HG02884 (cell line): Measurements from ENCODE around the gene CCDC15.
"Not testable (repeated sequence)": the region's sequence is repeated elsewhere in the genome, so short reads cannot be mapped to it uniquely, and the experiment has no call there.

ENCODE experiments used
- ATAC-seq: cut with Tn5 transposase; IDR thresholded peaks from one replicate; pipeline ENCODE4 v1.9.1; 2021; ENCODE audit warnings: mild to moderate bottlenecking, moderate library complexity; ENCODE audit not compliant: unreplicated experiment

CCDC15 gene

GRCh38 chr11:124938970-124939369, 15.0 kb upstream of the CCDC15 start:
- no peak for ATAC-seq

DNA sequence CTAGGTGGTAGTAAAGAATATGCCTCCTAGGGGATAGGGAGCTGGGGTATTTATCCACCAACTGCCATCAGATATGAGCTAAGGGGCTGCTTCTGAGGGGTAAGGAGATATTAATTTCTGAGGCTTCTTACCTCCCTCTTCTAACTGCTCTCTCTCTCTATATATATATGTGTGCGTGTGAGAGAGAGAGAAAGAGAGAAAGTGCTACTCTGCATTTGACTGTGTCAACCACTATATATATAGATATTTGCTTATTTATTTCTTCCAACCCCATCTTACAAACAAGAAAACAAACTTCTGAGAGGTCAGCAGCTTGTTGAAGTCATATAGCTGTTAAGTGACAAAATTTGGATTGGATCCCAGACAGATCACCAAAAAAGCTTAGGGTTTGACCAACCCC, 12.3 kb upstream of the CCDC15 start:
- peak; percentile 82 for ATAC-seq

DNA sequence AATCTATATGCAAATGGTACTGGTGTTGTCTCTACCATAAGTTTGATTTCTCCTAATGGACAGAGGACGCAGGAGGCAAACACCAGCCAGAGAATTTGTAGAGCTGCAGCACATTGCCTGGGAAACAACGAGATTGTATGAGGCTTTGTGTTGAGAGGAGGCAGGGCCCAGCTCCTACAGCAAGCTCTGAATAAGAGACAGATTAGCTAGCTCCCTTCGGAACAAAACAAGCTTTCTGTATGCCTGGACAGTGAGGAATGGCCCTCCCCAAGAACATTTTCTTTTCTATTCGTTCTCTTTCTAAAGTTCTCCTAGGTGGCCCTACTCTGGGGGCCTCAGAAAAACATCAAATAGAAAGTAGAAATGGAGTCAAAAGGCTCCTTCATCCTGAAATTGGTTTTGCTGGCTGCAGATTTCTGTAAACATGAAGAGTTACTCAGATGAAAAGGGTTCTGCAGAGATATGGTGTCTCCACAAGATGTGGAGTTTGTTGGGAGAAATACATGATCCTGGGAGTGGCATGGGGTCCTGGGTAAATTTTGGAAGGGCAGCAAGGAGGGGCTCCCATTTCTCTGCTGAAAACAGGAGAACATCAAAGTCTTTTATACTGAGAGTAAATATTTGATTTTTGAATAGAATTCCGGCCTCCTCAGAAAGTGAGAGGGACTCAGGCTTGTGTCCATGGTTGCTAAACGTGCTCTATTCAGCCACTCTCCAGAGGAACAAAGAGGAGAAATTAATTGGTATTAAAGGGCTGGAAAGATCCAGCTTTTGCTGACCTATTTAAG, 11.3 kb upstream of the CCDC15 start:
- ATAC-seq = no peak

DNA sequence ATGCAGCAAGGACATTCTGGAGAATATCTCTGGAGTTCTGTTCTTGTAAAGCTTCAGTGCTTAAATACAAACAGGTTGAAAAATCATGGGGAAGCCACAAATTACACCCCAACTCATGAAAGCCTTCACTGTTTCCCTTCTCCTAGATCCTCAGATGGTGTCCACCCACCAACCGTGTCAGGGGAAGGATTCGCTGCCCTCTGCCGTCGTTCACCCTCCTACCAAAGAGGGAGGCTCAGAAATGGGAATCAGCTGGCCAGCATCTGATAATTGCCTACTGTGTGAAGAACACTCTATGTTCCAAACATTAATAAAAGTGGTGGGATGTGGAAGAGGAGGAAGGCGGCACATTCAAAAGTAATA, 10.8 kb upstream of the CCDC15 start:
- ATAC-seq = no peak

GRCh38 chr11:124943741-124944140, 10.3 kb upstream of the CCDC15 start:
- no peak for ATAC-seq

DNA sequence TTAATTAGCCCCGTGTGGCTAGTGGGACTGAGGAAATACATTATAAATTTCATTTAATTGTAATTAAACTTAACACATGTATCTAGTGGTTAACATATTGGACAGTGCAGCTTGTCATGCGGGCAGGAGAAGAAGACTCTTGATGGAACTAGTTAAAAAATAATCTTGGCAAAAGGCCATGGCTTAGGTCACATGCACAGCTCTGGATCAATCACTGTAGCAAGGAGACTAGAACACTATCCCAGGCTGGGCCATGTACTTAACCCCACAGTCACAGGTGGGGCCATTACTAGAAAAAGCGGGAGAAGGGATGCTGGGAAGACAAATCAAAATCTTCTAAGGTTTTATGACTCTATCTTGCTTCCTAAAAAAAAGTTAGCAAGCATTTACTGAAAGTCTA, 9.4 kb upstream of the CCDC15 start:
- no peak for ATAC-seq

DNA sequence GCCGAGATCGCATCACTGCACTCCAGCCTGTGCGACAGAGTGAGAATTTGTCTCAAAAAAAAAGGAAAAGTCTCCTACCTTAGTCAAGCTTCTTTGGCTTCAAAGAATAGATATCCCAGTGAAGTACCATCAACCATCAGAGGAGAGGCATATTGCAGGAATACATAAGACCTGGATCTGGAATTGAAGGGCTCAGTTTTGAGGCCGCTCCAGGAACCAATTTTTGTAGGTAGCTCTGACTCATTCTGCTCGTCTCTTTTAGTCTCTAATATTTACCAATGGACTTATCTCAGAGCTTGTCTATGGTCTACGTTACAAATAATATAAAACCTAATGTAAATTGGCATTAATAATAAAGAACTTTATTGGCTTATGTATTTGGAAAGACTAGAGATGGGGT, 8.2 kb upstream of the CCDC15 start:
- ATAC-seq = no peak

DNA sequence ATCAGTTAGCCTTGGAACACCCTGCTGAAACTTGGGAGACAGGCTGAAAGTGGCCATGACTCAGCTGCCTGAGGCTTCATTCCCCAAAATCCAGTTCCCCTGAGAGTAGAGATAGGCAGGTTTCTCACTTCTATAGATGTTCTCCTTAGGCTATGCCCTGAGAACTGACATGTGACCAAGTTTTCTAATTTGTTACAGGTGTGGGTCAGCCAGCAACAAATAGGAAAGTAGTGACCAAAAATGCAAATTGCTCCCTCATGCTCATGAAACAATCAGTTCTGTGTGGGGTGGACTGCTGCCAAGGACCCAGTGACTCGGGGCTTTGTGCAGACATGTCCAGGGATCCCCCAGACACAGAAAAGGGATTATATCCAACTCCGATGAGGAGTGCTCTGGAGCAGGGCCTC, 7.3 kb upstream of the CCDC15 start:
- ATAC-seq = no peak

GRCh38 chr11:124950601-124951330, 3.2 kb upstream of the CCDC15 start:
- no peak for ATAC-seq

- ATAC-seq = no peak
These were observed 2.7 kb upstream of the CCDC15 start for GRCh38 chr11:124951341-124951740.

DNA sequence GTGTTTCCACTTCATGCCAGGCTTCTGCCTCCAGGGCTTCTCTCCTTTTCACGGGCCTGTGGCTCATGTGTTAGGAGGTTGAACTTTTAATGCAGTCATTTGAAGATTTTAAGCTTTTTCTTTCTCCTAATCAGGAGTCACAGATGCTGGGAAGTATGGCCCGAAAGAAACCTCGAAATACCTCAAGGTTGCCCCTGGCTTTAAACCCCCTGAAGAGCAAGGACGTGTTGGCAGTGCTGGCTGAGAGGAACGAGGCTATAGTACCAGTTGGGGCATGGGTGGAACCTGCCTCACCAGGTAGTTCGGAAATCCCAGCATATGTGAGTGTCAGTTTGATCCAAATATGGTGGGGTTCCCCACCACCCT, 571 bp downstream of the CCDC15 start:
- no peak for ATAC-seq

- ATAC-seq = no peak
These were observed 1.0 kb downstream of the CCDC15 start for GRCh38 chr11:124955035-124955434.

DNA sequence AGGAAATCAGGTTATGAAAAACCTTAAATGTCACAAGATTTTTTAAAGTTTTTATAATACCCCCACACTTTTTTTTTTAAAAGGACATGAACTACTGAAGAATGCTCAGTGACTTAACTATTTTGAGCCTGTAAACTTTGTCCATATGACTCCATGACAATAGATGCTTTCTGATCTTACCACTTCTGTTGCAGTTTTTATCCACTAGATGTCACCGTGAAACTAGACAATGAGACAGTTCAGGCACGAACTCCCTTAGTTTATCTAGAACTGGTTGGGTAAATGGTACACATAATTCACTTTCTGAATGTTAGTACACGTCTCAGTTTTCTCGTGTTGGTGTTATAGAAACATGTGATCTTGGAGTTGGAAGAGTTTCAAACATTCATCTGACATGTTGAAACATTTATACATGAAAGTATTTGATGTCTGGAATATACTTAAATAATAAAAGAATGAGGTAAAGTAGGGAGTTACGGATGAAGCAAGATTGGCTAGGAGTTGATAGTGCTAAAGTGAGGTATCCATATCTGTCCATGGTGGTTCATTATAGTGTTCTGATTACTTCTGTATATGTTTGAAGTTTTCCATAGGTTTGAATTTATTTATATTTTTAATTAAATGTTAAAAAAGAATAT, 8.1 kb downstream of the CCDC15 start:
- peak; percentile 96 for ATAC-seq

DNA sequence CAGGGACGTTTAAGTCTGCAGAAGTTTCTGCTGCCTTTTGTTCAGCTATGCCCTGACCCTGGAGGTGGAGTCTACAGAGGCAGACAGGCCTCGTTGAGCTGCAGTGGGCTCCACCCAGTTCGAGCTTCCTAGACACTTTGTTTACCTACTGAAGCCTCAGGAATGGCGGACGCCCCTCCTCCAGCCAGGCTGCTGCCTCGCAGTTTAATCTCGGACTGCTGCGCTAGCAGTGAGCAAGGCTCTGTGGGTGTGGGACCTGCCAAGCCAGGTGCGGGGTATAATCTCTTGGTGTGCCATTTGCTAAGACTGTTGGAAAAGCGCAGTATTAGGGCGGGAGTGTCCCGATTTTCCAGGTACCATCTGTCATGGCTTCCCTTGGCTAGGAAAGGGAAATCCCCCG, 14.2 kb downstream of the CCDC15 start:
- ATAC-seq = not testable (repeated sequence)

DNA sequence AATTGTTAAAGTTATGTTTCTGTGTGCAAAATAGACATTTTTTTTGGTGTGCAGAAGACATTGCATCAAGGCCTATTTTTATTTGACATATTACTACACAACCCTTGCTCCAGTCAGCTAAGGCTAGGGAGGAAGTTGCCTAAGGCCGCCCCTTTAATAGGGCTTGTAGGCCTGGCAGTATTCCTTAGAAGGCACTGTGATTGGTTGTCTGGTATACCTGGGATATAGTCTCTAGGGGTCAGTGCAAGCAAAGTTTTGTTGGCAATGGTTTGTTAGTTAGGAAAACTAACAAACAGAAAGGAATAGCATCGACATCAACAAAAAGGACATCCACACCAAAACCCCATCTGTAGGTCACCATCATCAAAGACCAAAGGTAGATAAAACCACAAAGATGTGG, 16.9 kb downstream of the CCDC15 start:
- ATAC-seq = no peak

DNA sequence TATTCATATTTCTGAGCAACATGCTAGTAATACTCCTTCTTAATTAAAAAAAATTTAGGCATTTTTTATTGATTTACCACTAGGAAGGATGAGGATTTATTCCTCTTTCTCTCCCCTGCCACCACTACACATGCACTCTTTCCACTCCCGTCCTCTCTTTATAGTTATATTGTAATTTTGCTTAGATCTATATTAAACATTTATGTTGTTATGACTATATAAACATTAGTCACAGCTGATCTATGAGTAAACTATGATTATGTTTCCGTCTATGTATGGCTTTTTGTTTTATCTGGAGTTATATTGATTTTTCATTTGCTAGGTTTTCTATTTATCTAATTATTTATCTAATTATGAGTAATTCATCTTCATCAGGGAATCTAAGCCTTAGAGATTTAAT, 17.8 kb downstream of the CCDC15 start:
- no peak for ATAC-seq

DNA sequence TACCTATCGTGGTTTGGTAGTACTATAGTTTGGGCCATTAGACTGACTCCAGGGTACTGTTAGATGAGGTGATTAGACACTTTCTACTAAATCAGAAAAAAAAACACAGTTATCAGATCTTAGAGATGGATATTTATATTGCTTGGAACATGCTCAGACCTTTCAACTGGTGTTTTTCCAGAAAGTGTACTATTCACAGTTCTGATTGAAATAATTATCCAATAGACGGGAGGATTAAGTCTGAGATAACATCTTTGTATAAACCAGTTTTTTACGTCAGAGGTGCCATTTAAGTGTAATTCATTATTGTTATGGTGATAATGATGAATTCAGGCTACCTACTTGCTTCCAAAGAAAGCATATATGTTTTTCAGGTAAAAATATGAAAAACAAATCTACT, 22.5 kb downstream of the CCDC15 start:
- no peak for ATAC-seq

DNA sequence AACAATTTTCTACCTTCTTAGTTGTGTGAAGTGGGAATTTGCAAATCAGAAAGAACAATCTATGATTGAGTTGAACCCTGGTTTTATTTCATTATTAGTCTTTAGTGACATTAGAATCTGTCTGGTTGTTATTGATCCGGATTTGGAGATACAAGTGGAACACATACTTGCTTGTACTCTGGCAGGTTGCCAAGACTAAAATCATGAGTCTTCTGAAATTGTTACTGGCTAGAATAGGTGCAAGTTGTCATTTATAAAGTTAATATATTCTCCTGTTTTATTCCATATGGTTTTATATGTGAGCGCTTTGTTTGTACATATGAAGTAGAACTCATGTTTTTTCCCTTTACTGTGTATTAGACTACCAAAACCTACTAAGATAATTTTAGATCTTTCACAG, 23.0 kb downstream of the CCDC15 start:
- ATAC-seq = no peak

DNA sequence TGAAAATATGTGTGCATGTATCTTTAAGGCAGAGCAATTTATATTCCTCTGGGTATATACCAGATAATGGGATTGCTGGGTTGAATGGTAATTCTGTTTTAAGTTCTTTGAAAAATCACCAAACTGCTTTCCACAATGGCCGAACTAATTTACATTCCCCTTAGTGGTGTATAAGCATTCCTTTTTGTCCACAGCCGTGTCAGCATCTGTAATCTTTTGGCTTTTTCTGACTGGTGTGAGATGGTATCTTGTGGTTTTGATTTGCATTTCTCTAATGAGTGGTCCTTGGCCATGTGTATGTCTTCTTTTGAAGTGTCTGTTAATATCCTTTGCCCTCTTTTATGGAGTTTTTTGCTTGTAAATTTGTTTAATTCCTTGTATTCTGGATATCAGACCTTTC, 24.3 kb downstream of the CCDC15 start:
- ATAC-seq = no peak

GRCh38 chr11:124982043-124982442, 28.0 kb downstream of the CCDC15 start:
- ATAC-seq = no peak

GRCh38 chr11:124983674-124984511, 29.9 kb downstream of the CCDC15 start:
- ATAC-seq = no peak
